Stimulated activated effector memory CD8-positive, alpha-beta T cell treated with anti-CD3 and anti-CD28 coated beads, Interleukin-12 subunit alpha, Interleukin-12 subunit beta, amount 100 ng/mL, for 72 hours (primary cell): ENCODE results near the gene STPG1.
A peak's percentile ranks its signal among the peaks of the same experiment; 100 is the strongest.

Source experiments
- ATAC-seq: fragments of 150-1000 bp; cut with Tn5 transposase; 2 replicates; pipeline ENCODE4 v1.10.0; 2021
- DNase-seq, 2 donors: peaks; one replicate each; pipeline ENCODE4 v3.0.0; 2021 to 2022; ENCODE audit warnings: low spot score in 2 of 2
- H3K27ac Mint-ChIP-seq: one replicate; pipeline ENCODE4 v1.8.0; 2022; ENCODE audit warnings: mild to moderate bottlenecking, mixed read lengths
- H3K36me3 Mint-ChIP-seq: one replicate; pipeline ENCODE4 v1.8.0; 2022; ENCODE audit warnings: mild to moderate bottlenecking, mixed read lengths
- H3K4me1 Mint-ChIP-seq: one replicate; pipeline ENCODE4 v1.8.0; 2022; ENCODE audit warnings: mixed read lengths
- H3K4me3 Mint-ChIP-seq: one replicate; pipeline ENCODE4 v1.8.0; 2022; ENCODE audit warnings: mild to moderate bottlenecking, mixed read lengths
- H3K9me3 Mint-ChIP-seq: one replicate; pipeline ENCODE4 v1.8.0; 2022; ENCODE audit warnings: mixed read lengths

Gene STPG1

DNA sequence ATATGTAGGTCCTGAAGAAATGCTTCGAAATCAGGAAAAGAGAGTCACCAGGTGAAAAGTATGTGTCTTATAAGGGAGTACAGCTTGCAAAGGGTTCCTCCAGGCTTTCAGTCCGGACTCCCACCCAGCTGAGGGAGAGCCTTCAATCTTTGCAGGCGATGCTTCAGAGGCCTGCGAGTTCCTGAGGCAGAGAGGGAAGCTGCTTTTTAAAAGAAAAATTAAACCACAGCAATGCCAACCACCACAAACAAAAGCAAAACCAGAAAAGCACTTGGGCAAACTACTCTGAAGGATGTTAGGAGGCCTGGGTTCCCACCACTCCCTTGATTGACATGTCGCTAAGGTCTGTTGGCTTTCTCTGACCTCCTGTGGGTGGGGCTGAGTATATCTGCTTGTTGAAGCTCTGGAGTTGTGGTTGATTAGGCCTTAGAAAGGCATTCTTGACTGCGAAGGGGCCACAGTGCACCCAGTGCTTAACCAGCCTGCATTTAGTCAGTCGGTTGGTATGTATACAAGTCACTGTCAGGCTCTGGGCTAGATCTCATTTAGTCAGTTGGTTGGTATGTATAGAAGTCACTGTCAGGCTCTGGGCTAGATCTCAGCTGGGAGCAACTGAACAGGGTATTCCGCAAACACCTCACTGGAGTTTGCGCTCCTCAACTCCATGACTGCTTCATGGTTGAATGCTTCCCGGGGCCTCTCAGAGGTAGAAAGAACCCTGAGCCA, 3.2 kb upstream of the STPG1 start:
- ATAC-seq (peak; percentile 60), DNase-seq (peak; percentile 24 to 65)
- H3K27ac Mint-ChIP-seq, result peak overlapping the region; percentile 91
- H3K9me3 Mint-ChIP-seq, result no peaks in the 10 kb centered on the region
- peak overlapping the region; percentile 96 for H3K4me3 Mint-ChIP-seq
- peaks cover 35% of the 10 kb centered on the region for H3K36me3 Mint-ChIP-seq
- peaks cover 62% of the 10 kb centered on the region for H3K4me1 Mint-ChIP-seq

DNA sequence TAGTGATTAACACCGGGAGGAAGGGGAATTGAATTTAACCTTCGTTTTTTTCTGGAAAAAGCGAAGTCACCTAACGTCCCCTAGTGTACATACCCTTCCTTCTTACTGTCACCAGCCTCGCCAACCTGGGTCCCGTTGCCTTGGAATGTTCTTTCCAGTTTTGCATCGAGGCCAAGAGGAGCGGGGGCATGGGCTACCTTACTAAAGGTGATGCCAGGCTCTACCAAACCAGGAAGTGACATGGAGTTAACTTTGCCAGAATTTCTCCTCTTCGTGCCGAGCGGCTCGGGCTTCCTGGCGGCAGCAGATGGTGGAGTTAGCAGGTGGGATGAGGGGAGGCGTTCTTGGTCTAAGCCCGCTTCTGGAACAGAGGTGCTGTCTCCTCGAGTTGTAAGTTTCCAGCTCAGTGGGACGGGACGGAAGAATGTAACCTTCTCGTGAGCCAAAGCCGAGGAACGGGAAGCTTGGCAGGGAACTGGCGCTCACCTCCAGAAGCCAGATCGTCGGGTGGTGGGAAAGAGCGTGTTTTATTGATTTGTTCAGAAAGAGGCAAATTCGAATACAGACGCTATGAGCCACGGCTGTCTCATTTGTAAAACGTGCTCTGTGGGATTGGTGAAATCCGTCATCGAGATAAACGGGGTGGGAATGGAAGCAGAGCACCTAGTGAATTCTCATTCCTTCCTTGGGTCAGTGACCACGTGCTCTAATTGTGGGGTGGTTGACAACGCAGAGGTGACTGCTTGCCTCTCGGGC, 2.5 kb upstream of the STPG1 start:
- ATAC-seq, result peak; percentile 3
- Mint-ChIP-seq H3K36me3 (peaks cover 28% of the 10 kb centered on the region), H3K4me1 (peaks cover 64% of the 10 kb centered on the region), H3K9me3 (no peaks in the 10 kb centered on the region), H3K27ac (peak overlapping the region; percentile 91), H3K4me3 (peak overlapping the region; percentile 96)
- DNase-seq, result no peak

GRCh38 chr1:24415334-24415909, 1.8 kb upstream of the STPG1 start, which contains the start of gene NIPAL3:
NIPAL3 (plus strand) TSS chr1:24415802; CDS start chr1:24419548, 3,746 bp downstream.
- Mint-ChIP-seq H3K4me1 (peaks cover 64% of the 10 kb centered on the region), H3K4me3 (peak within 1 kb of the TSS; percentile 96), H3K9me3 (no peaks in the 10 kb centered on the region), H3K27ac (peak within 1 kb of the TSS; percentile 91), H3K36me3 (peaks cover 21% of the 10 kb centered on the region)
- DNase-seq (peak; percentile 89 to 97), ATAC-seq (peak; percentile 95)

DNA sequence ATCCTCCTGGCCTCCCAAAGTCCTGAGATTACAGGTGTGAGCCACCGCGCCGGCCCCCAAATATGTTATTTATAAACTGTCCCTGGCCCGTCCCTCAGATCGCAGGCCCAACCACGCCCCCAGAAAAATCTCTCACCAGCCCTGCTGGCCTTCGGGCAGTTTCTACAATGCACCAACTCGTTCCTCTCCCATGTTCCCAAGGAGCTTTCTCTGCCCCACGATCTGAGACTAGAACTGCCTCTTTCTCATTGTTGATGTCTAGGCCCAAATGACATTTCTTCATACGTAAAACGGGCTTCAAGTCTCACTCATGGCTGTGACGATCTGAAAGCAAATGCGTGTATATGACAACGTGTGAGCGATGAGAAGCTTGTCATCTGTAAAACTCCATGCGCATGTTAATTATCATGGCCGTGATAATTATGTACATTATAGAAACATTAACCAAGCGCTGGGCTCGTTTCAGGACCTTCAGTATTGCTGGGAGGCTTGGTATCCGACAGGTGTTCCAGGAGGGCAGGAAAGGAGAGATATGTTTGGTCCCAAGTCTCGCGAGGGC, 1.3 kb upstream of the STPG1 start:
- H3K27ac Mint-ChIP-seq, result peak overlapping the region; percentile 91
- ATAC-seq (no peak), DNase-seq (no peak)
- no peaks in the 10 kb centered on the region for H3K9me3 Mint-ChIP-seq
- H3K4me1 Mint-ChIP-seq, result peaks cover 64% of the 10 kb centered on the region
- H3K36me3 Mint-ChIP-seq, result peaks cover 16% of the 10 kb centered on the region
- peak overlapping the region; percentile 96 for H3K4me3 Mint-ChIP-seq

- peak overlapping the region; percentile 96 for H3K4me3 Mint-ChIP-seq
- ATAC-seq (no peak), DNase-seq (no peak)
- H3K9me3 Mint-ChIP-seq, result no peaks in the 10 kb centered on the region
- H3K4me1 Mint-ChIP-seq, result peaks cover 45% of the 10 kb centered on the region
- H3K27ac Mint-ChIP-seq, result no peak overlapping the region
- no peaks in the 10 kb centered on the region for H3K36me3 Mint-ChIP-seq
Observed at GRCh38 chr1:24412408-24412807, 1.2 kb downstream of the STPG1 start.

DNA sequence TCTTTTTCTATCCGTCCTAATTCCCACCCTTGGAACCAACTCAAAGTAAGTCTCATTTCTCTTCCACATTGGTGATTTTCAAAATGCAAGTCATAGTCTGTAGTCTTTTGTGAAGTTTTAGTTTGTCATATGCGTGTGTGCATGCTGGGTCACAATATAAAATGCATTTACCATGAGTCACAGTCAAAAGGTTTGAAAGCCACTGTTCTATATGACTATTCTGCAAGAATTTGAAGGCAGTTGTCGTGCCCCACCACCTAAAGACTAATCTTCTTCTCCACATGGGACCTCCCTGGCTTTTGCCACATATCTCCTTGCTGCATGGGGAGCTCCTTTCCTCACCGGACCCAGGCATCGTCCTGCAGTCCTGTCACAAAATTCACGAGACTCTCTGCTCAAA, 1.6 kb downstream of the STPG1 start:
- Mint-ChIP-seq H3K9me3 (no peaks in the 10 kb centered on the region), H3K4me3 (no peak overlapping the region), H3K4me1 (peaks cover 40% of the 10 kb centered on the region), H3K36me3 (no peaks in the 10 kb centered on the region), H3K27ac (no peak overlapping the region)
- ATAC-seq (no peak), DNase-seq (no peak)

DNA sequence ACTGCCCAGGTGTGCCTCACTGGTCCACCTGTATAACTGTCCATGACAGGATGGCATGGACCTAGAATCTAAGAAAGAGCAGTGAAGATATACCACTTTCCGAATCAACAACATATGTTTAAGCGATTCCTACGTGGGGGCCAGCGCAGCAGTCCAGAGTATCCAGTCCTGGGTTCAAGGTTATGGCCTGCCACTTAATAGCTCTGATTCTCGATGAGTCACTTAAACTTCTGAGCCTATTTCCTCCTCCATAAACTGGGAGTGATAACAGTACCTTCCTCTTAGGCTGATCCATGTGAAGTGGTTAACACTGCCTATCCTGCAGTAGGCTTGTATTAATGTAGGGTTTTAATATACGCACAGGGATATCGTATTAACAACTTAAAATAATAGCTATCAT, 2.8 kb downstream of the STPG1 start:
- Mint-ChIP-seq H3K27ac (no peak overlapping the region), H3K9me3 (no peaks in the 10 kb centered on the region), H3K4me3 (no peak overlapping the region), H3K4me1 (peaks cover 28% of the 10 kb centered on the region), H3K36me3 (no peaks in the 10 kb centered on the region)
- DNase-seq (no peak), ATAC-seq (no peak)

- DNase-seq (no peak), ATAC-seq (no peak)
- Mint-ChIP-seq H3K9me3 (no peaks in the 10 kb centered on the region), H3K4me3 (no peak overlapping the region), H3K4me1 (peaks cover 17% of the 10 kb centered on the region), H3K27ac (no peak overlapping the region), H3K36me3 (no peaks in the 10 kb centered on the region)
Observed at GRCh38 chr1:24409535-24409934, 4.0 kb downstream of the STPG1 start.

GRCh38 chr1:24406788-24407187, 6.8 kb downstream of the STPG1 start:
- Mint-ChIP-seq H3K9me3 (no peaks in the 10 kb centered on the region), H3K4me1 (peaks cover 2% of the 10 kb centered on the region), H3K27ac (no peak overlapping the region), H3K4me3 (no peak overlapping the region), H3K36me3 (no peaks in the 10 kb centered on the region)
- DNase-seq (no peak), ATAC-seq (no peak)

GRCh38 chr1:24403806-24404205, 9.8 kb downstream of the STPG1 start:
- no peaks in the 10 kb centered on the region for H3K9me3 Mint-ChIP-seq
- DNase-seq, result no peak
- no peak overlapping the region for H3K4me3 Mint-ChIP-seq
- no peaks in the 10 kb centered on the region for H3K36me3 Mint-ChIP-seq
- ATAC-seq, result no peak
- H3K27ac Mint-ChIP-seq, result no peak overlapping the region
- H3K4me1 Mint-ChIP-seq, result no peaks in the 10 kb centered on the region

DNA sequence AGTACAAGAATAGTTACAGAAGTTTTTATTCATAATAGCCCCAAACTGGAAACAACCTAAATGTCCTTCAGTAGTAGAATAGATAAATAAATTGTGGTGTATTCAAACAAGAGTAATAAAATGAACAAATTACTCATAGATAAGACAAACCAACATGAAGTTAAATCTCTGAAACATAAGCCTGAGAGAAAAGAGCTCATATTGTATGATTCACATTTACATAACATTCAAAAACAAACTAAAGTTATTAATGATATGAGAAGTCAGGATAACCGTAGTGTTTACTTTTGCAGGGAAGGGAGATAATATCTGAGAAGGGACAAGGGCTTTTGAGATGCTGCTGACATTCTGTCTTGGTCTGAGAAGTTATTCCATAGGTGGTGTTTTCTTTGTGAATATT, 13.5 kb downstream of the STPG1 start:
- Mint-ChIP-seq H3K27ac (no peak overlapping the region), H3K4me1 (no peaks in the 10 kb centered on the region), H3K36me3 (no peaks in the 10 kb centered on the region), H3K4me3 (no peak overlapping the region), H3K9me3 (no peaks in the 10 kb centered on the region)
- DNase-seq (no peak), ATAC-seq (no peak)

GRCh38 chr1:24393892-24394291, 19.7 kb downstream of the STPG1 start:
- DNase-seq (peak in 1 of 2 donors; percentile 36), ATAC-seq (no peak)
- no peak overlapping the region for H3K4me3 Mint-ChIP-seq
- H3K27ac Mint-ChIP-seq, result no peak overlapping the region
- H3K36me3 Mint-ChIP-seq, result peaks cover 8% of the 10 kb centered on the region
- H3K9me3 Mint-ChIP-seq, result no peaks in the 10 kb centered on the region
- H3K4me1 Mint-ChIP-seq, result peaks cover 29% of the 10 kb centered on the region

DNA sequence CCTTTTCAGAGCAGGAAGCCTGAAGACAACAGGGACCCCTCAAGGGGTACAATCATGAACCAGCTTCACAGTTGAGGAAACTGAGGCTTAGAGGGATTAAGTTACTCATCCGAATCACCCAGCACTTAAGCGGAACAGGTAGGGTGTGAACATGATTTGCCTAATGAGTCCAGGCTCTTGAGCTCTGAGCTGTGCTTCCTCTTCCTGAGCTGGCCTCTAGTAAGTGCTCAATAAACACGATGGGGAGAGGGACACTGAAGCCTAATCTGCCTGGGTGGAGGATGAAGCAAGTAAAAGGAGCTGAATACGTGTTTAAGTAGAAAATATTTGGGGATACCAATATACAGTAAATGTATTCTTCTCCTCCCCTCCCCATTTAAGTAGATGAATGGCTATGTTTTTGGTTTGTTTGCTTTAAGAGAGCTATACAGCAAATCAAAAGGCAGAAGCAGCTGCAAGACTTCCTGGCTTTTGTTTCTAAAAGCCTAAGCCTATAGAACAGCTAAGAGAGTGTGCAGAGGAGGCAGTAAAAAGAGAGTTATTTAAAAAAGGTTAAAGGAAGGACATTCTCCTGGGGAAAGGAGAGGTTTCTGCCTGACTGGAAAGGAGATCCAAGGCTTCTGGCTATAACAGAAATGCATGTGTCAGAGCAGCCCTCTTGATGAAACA, 20.5 kb downstream of the STPG1 start:
- Mint-ChIP-seq H3K4me1 (peaks cover 29% of the 10 kb centered on the region), H3K36me3 (peaks cover 8% of the 10 kb centered on the region), H3K9me3 (no peaks in the 10 kb centered on the region), H3K27ac (peak overlapping the region; percentile 94), H3K4me3 (no peak overlapping the region)
- no peak for ATAC-seq
- DNase-seq, result peak in 1 of 2 donors; percentile 44

- Mint-ChIP-seq H3K9me3 (no peaks in the 10 kb centered on the region), H3K36me3 (peaks cover 8% of the 10 kb centered on the region), H3K4me1 (peaks cover 29% of the 10 kb centered on the region), H3K27ac (peak overlapping the region; percentile 94), H3K4me3 (peak overlapping the region; percentile 73)
- DNase-seq, result no peak
- ATAC-seq, result no peak
Observed at GRCh38 chr1:24392604-24392946, 21.0 kb downstream of the STPG1 start.
